Astrocyte (in vitro differentiated cells and primary cell): Measurements from ENCODE around the gene TMEM14C. TPM values are rescaled to one million over a fixed set of nuclear protein-coding genes. Genes with fewer than 3 reads are reported as not detected.

Source experiments
- DNase-seq: peaks from one replicate; pipeline ENCODE4 v3.0.0-alpha.2; 2010; ENCODE audit warnings: low read depth
- FAIRE-seq: peaks from 2 replicates; lab custom pipeline; 2011; peaks lifted over from hg19 to GRCh38; lab: Jason Lieb, UNC
- H2AFZ ChIP-seq: 2 replicates; pipeline ENCODE4 v1.6.0; 2012; ENCODE audit warnings: low read depth, low read length, inconsistent platforms
- H3K27ac ChIP-seq: 2 replicates; pipeline ENCODE4 v1.5.1; 2011; ENCODE audit warnings: low read depth, low read length, inconsistent platforms
- H3K27me3 ChIP-seq: 2 replicates; pipeline ENCODE4 v1.6.0; 2011; ENCODE audit warnings: low read length, inconsistent platforms; ENCODE audit not compliant: insufficient read depth
- H3K36me3 ChIP-seq: 2 replicates; pipeline ENCODE4 v1.5.1; 2011; ENCODE audit warnings: low read length, inconsistent platforms; ENCODE audit not compliant: insufficient read depth
- H3K4me1 ChIP-seq: 2 replicates; pipeline ENCODE4 v1.5.1; 2011; ENCODE audit warnings: low read length, inconsistent platforms; ENCODE audit not compliant: insufficient read depth
- H3K4me2 ChIP-seq: 2 replicates; pipeline ENCODE4 v1.6.0; 2012; ENCODE audit warnings: low read length, inconsistent platforms
- H3K4me3 ChIP-seq: 2 replicates; pipeline ENCODE4 v1.5.1; 2011; ENCODE audit warnings: low read depth, mild to moderate bottlenecking, low read length, inconsistent platforms; ENCODE audit not compliant: insufficient read depth
- H3K79me2 ChIP-seq: 2 replicates; pipeline ENCODE4 v1.6.0; 2012; ENCODE audit warnings: mild to moderate bottlenecking, low read length, inconsistent platforms; ENCODE audit not compliant: insufficient read depth
- H3K9ac ChIP-seq: 2 replicates; pipeline ENCODE4 v1.6.0; 2012; ENCODE audit warnings: mild to moderate bottlenecking, low read length, inconsistent platforms
- H3K9me3 ChIP-seq: 2 replicates; pipeline ENCODE4 v1.5.1; 2012; ENCODE audit warnings: low read depth, mild to moderate bottlenecking, low read length, inconsistent platforms; ENCODE audit not compliant: insufficient read depth
- H4K20me1 ChIP-seq: 2 replicates; pipeline ENCODE4 v1.6.0; 2012; ENCODE audit warnings: low read length, inconsistent platforms; ENCODE audit not compliant: insufficient read depth
- H3K27ac Mint-ChIP-seq: one replicate; pipeline ENCODE4 v1.8.0; 2021; ENCODE audit warnings: mild to moderate bottlenecking, mixed read lengths; ENCODE audit not compliant: unreplicated experiment
- H3K27me3 Mint-ChIP-seq: one replicate; pipeline ENCODE4 v1.8.0; 2021; ENCODE audit warnings: low read depth, mixed read lengths; ENCODE audit not compliant: unreplicated experiment
- H3K36me3 Mint-ChIP-seq: one replicate; pipeline ENCODE4 v1.8.0; 2021; ENCODE audit warnings: low read depth, mixed read lengths; ENCODE audit not compliant: unreplicated experiment
- H3K4me1 Mint-ChIP-seq: one replicate; pipeline ENCODE4 v1.8.0; 2021; ENCODE audit warnings: low read depth, mixed read lengths; ENCODE audit not compliant: unreplicated experiment
- H3K4me3 Mint-ChIP-seq: one replicate; pipeline ENCODE4 v1.8.0; 2021; ENCODE audit warnings: mild to moderate bottlenecking, moderate library complexity, mixed read lengths; ENCODE audit not compliant: unreplicated experiment
- H3K9me3 Mint-ChIP-seq: one replicate; pipeline ENCODE4 v1.8.0; 2021; ENCODE audit warnings: mild to moderate bottlenecking, mixed read lengths; ENCODE audit not compliant: unreplicated experiment
- EZH2 ChIP-seq: IDR thresholded peaks from 2 replicates; pipeline ENCODE4 v1.6.1; 2012; ENCODE audit warnings: mild to moderate bottlenecking, low read length, inconsistent platforms; ENCODE audit not compliant: insufficient read depth
- total RNA-seq: library from RNA; stranded (reverse); gene quantifications from 2 replicates; pipeline ENCODE4 v1.2.1, GENCODE V29; 2021
- TF ChIP-seq, protein P1 (sequence below): IDR thresholded peaks from 2 replicates; pipeline ENCODE4 v1.5.1; 2011; ENCODE audit warnings: low read depth, mild to moderate bottlenecking, inconsistent platforms, low read length, moderate library complexity; ENCODE audit not compliant: insufficient read depth

TMEM14C gene
- total RNA-seq, 1 donor from 2014 or later, result 134 TPM

DNA sequence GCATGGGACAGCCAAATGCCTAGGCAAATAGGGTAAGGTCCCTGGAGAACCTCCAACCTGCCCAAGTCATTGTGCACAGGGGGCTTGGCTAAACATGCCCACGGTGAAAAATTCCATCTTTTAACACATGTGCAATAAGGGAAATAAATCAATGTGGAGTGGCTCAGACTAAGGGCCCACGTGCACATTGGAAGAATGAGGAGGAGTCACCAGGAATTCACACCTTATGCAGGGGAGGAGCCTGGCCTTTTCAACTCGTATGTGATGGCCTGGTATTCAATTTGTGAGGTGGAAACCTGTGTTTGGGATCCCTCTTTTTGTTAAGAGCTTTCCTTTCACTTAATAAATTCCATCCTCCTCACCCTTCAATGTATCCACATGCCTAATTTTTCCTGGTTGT lies 41.1 kb upstream of the TMEM14C start:
- DNase-seq (no peak), FAIRE-seq (no peak)
- Histone ChIP-seq H3K9me3 (no peaks in the 10 kb centered on the region), H3K36me3 (no peaks in the 10 kb centered on the region), H3K4me3 (no peak overlapping the region), H3K9ac (no peak overlapping the region), H3K4me2 (no peak overlapping the region), H3K27me3 (peaks cover 9% of the 10 kb centered on the region), H3K27ac (no peak overlapping the region), H4K20me1 (no peaks in the 10 kb centered on the region), H3K79me2 (no peaks in the 10 kb centered on the region), H3K4me1 (no peaks in the 10 kb centered on the region), H2AFZ (no peak overlapping the region)
- Mint-ChIP-seq H3K9me3 (no peaks in the 10 kb centered on the region), H3K4me1 (no peaks in the 10 kb centered on the region), H3K36me3 (no peaks in the 10 kb centered on the region), H3K27ac (no peak overlapping the region), H3K27me3 (no peaks in the 10 kb centered on the region), H3K4me3 (no peak overlapping the region)
- TF ChIP-seq, protein P1, sequence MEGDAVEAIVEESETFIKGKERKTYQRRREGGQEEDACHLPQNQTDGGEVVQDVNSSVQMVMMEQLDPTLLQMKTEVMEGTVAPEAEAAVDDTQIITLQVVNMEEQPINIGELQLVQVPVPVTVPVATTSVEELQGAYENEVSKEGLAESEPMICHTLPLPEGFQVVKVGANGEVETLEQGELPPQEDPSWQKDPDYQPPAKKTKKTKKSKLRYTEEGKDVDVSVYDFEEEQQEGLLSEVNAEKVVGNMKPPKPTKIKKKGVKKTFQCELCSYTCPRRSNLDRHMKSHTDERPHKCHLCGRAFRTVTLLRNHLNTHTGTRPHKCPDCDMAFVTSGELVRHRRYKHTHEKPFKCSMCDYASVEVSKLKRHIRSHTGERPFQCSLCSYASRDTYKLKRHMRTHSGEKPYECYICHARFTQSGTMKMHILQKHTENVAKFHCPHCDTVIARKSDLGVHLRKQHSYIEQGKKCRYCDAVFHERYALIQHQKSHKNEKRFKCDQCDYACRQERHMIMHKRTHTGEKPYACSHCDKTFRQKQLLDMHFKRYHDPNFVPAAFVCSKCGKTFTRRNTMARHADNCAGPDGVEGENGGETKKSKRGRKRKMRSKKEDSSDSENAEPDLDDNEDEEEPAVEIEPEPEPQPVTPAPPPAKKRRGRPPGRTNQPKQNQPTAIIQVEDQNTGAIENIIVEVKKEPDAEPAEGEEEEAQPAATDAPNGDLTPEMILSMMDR, result no peak
- TF ChIP-seq EZH2, result no peak

DNA sequence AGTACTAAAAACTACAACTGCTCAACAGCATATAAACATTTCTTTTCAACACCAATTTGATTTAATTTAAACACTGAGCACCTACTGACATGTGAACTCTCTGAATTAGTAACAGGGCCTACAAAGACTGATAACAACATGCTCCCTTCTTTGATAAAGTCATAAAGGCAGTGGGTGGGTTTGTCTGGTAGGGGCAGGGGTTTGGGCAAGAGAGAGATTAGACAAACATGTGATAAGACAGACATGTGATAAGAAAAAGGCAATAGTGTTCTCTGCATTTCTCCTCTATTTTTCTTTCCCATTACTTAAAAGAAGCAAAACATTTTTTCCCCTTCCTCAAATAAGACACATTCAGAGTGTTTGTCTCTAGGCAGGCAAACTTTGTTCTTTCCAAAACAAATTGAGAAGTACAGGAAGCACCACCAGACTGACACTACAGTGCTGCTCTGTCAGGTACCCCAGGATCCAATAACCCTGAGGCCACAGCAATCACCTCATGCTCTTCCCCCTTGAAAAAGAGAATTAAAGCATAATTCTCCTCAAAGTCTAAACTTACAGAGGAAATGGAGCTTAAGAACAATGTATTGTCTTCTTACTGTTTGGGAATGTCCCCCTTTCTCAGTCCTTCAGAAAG lies 40.4 kb upstream of the TMEM14C start:
- no peak overlapping the region for H3K4me3 ChIP-seq
- no peaks in the 10 kb centered on the region for H3K36me3 Mint-ChIP-seq
- peaks cover 11% of the 10 kb centered on the region for H3K27me3 ChIP-seq
- TF ChIP-seq, protein P1, result no peak
- TF ChIP-seq EZH2, result no peak
- no peak overlapping the region for H3K27ac Mint-ChIP-seq
- no peaks in the 10 kb centered on the region for H3K4me1 ChIP-seq
- H3K4me3 Mint-ChIP-seq, result no peak overlapping the region
- no peaks in the 10 kb centered on the region for H3K9me3 ChIP-seq
- no peaks in the 10 kb centered on the region for H3K4me1 Mint-ChIP-seq
- no peak for DNase-seq
- FAIRE-seq, result no peak
- H3K36me3 ChIP-seq, result no peaks in the 10 kb centered on the region
- no peaks in the 10 kb centered on the region for H3K79me2 ChIP-seq
- no peak overlapping the region for H3K27ac ChIP-seq
- H3K9ac ChIP-seq, result no peak overlapping the region
- H3K4me2 ChIP-seq, result no peak overlapping the region
- no peaks in the 10 kb centered on the region for H4K20me1 ChIP-seq
- H2AFZ ChIP-seq, result no peak overlapping the region
- H3K9me3 Mint-ChIP-seq, result no peaks in the 10 kb centered on the region
- H3K27me3 Mint-ChIP-seq, result no peaks in the 10 kb centered on the region

GRCh38 chr6:10684618-10685017 lies 38.3 kb upstream of the TMEM14C start:
- Histone ChIP-seq H3K9me3 (no peaks in the 10 kb centered on the region), H3K4me2 (no peak overlapping the region), H3K27me3 (peaks cover 14% of the 10 kb centered on the region), H4K20me1 (no peaks in the 10 kb centered on the region), H3K79me2 (no peaks in the 10 kb centered on the region), H3K4me3 (no peak overlapping the region), H3K27ac (no peak overlapping the region), H2AFZ (no peak overlapping the region), H3K36me3 (no peaks in the 10 kb centered on the region), H3K4me1 (no peaks in the 10 kb centered on the region), H3K9ac (no peak overlapping the region)
- Mint-ChIP-seq H3K36me3 (no peaks in the 10 kb centered on the region), H3K4me3 (no peak overlapping the region), H3K27ac (no peak overlapping the region), H3K27me3 (no peaks in the 10 kb centered on the region), H3K4me1 (no peaks in the 10 kb centered on the region), H3K9me3 (no peaks in the 10 kb centered on the region)
- FAIRE-seq, result no peak
- TF ChIP-seq EZH2, result no peak
- TF ChIP-seq, protein P1, result no peak
- DNase-seq, result no peak
